Measurements from ENCODE around the gene MERTK.
"Not testable (repeated sequence)": the region's sequence is repeated elsewhere in the genome, so short reads cannot be mapped to it uniquely, and the experiment has no call there.

MERTK gene

DNA sequence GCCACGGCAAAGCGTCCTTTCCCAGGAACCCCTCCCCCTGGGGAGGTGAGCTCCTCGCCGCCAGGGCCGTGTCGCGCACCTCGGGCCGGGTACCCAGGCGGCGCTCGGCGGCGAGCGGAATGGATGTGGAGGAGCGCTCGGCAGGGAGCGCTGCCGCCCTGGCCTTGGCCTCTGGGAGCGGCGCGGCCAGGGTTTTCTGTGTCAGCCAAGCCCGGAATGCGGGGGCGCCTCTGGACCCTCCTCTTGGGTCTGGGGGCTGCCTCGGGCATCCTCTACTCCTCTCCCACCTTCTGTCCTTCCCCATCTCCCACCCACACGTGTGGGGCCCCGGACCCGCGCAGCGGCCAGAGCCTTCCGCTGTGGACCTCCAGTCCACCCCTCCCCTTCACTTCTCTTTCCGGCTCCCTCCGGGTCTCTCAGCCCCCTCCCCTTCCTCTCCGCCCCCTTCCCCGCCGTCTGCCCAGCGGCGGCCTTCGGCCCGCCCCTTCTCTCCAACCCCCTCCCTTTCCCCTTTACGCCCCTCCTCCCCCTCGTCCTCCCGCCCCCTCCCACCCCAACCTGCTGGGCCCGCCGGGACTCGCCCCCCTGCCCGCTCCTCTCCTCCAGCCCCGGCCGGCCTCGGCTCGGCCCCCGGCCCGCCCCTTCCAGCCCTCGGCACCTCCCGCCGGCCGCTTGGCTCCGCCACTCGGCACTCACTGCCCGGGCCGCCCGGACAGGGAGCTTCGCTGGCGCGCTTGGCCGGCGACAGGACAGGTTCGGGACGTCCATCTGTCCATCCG is at the start of gene MERTK:
MERTK (plus strand) TSS at position 684 of the 779 bp plus-strand sequence. CDS start 129 bp downstream, outside the sequence.
- no peak for DNase-seq

GRCh38 chr2:111850646-111851045 is 47.8 kb upstream of the MERTK start:
- not testable (repeated sequence) for DNase-seq

DNA sequence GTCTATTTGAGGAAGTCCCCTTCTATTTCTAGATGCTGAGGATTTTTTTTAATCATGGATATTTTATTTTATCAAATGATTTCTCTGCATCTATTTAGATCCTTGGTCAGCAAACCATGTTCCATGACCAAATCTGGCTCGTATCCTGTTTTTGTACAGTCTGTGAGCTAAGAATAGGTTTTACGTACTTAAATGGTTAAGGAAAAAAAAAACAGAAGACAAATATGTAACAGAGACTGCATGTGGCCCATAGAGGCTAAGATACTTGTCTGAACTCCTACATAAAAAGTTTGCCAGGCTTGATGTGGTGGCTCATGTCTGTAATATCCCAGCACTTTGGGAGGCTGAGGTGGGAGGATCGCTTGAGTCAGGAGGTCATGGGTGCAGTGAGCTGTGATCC is 45.9 kb upstream of the MERTK start:
- not testable (repeated sequence) for DNase-seq

- not testable (repeated sequence) for DNase-seq
Observed at GRCh38 chr2:111860005-111860404, 38.4 kb upstream of the MERTK start.

DNA sequence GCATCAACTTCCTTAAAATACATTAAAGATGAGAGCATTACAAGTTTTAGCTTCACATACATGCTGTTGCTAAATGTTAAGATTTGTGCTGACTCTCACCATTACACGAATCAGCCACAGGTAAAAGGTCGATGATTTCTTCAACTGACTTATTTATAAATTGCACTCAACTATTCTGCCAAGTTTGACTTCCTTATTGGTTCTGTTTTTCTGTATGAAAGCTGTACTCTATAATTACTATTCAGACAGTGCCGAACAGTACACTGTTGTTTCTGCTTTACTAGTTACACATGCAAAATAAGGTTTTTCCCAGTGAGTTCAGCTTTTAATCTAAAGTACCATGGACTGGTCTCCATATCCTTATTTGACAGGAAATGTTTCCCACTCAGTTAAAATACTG is 33.3 kb upstream of the MERTK start:
- not testable (repeated sequence) for DNase-seq

- not testable (repeated sequence) for DNase-seq
Observed at GRCh38 chr2:111872806-111873205, 25.6 kb upstream of the MERTK start.

GRCh38 chr2:111883661-111884591 is 14.5 kb upstream of the MERTK start, which contains the start of gene ANAPC1:
TSS of gene ANAPC1 (minus strand) at chr2:111884193. CDS start at chr2:111880825, 3,368 bp downstream.
- DNase-seq = peak; percentile 91

GRCh38 chr2:111884592-111884964 is 13.8 kb upstream of the MERTK start:
- DNase-seq = no peak

GRCh38 chr2:111896024-111896423 is 2.4 kb upstream of the MERTK start:
- peak; percentile 40 for DNase-seq

DNA sequence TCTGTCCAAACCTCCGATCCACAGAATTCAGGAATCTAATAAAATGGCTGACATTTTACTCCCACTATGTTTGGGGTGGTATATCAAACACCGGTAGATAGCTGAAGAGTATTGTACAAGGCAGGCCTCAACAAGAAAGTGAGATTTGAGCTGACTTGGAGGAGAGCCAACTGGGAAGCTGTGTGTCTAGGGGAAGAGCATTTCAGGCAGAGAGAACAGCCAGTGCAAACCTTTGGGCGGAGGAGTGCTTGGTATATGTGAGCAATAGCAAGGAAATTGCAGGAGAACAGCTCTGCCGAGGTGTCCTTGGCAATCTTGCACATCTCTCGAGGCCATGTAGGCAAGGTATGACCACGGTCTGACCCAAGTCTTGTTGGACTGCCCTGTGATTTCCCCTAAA is 1.8 kb upstream of the MERTK start:
- no peak for DNase-seq

DNA sequence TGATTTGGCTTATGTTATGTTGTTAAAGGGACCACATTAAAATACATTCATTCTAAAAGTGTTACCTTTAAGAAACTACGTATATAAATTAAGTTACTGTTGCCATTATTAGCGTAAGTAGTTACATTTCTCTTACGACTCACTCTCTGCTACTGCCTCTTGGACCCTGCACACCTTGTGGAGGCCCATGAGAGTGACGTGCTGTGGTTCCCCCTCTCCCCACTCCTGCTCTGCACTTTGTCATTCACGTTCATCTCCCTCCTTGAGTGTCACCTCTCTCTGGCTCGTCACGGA is 830 bp upstream of the MERTK start:
- DNase-seq = no peak

- DNase-seq = no peak
Observed at GRCh38 chr2:111898703-111899514, 502 bp downstream of the MERTK start.

- DNase-seq = peak; percentile 44
Observed at GRCh38 chr2:111900859-111901258, 2.5 kb downstream of the MERTK start.

GRCh38 chr2:111903516-111903915 is 5.1 kb downstream of the MERTK start:
- no peak for DNase-seq

- DNase-seq = no peak
Observed at GRCh38 chr2:111903930-111904439, 5.6 kb downstream of the MERTK start.

- no peak for DNase-seq
Observed at GRCh38 chr2:111904726-111905474, 6.5 kb downstream of the MERTK start.

GRCh38 chr2:111905475-111905869 is 7.1 kb downstream of the MERTK start:
- not testable (repeated sequence) for DNase-seq

DNA sequence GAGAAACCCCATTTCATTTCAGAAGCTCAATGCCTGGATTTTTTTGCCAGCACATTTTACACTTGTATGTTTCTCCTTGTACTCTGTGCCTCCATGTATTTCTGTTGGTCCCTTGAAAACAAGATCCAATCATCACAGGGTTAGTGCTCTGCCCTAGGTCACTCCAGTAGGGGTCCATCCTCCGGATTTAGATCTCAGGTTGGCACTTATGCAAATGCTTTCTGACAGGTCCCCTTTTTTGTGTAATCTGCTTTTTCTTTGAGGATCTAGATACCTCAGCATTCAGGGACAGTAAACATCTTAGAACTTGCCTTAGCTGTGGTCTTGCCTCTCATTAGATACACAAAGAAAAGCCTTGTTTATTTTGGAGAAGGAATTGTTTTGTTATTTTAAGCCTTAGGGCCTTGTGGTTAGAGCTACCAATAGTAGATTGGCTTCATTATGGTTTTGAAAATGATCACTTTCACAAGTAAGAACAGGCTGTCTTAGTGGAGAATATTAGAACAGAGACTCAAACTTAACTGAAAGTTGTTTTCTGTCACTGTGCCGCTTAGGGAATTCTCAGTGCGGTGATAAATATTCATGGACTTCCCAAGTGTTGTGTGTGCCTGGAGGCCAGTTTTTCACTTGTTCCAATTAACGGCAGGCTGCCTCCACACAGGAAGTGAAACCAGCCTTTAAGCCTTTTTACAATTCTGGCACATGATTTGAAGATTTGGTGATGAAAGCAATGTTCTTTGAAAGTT is 7.8 kb downstream of the MERTK start:
- peak; percentile 83 for DNase-seq

DNA sequence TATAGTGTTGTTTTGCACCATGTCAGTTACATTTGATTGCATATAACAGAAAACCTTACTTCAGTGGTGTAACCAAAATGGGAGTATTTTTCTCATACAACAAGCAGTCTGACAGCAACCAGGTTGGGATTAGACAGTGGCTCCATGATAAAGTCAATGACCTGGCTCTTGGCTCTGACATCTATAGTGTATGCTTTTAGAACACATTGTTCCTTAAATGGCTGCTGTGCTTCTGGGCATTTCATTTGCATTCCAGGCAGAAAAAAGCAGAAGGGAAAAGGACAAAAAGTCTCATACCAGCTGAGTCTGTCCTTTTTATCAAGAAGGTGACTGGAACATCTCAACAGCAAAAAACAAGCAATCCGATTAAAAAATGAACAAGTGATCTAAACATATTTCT is 10.2 kb downstream of the MERTK start:
- DNase-seq = no peak

GRCh38 chr2:111909079-111909478 is 10.7 kb downstream of the MERTK start:
- DNase-seq = no peak

DNA sequence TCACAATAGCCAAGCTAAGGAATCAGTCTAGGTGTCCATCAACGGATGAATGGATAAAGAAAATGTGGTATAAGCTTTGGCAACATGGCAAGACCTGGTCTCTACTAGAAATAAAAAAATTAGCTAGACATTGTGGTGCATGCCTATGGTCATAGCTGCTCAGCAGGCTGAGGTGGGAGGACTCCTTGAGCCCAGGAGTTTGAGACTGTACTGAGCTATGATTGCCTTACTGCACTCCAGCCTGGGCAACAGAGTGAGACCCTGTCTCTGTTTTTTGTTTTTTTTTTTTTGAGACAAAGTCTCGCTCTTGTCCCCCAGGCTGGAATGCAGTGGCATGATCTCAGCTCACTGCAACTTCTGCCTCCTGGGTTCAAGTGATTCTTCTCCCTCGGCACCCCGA is 11.6 kb downstream of the MERTK start:
- not testable (repeated sequence) for DNase-seq

Data from MV-4-11 (cell line).